ENCODE results near the gene ACOX1. TPM values are rescaled to one million over a fixed set of nuclear protein-coding genes. Genes with fewer than 3 reads are reported as not detected.

Gene ACOX1
- polyA plus RNA-seq, 1 of the 3 experiments (the other 2 are of a cell fraction), result 21.5 TPM

DNA sequence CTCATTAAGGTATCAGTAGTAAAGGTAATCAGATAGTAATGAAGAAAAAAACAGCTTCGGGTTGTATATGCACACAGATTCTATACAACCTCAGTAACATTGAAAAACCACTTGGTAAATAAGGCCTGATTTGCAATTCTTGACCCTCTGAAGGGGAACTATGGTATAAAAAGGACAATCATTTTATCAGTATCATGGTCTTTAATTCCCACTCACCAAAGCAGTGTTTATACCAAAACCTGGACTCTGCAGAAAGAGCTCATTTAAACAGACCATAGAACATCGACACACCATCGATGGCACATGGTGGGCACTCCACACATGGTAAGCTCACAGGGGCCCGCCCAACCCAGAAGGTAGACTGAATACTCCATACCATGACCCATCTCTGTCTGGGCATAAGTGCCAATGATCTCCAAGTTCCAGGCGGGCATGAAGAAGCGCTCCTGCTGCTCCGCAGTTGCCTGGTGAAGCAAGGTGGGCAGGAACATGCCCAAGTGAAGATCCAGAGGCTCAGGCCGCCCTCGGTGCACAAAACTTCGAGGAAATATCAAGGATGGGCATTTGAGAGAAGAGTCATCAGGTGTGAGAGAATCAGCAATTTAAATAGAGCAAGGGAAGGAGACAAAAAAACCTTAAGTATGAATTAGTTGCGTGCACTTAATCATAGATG lies 19.0 kb downstream of the ACOX1 start (continued):
- no peak for TF ChIP-seq EP300 (IDR thresholded peaks at IDR 0.05; ENCODE audit: borderline replicate concordance in 1 of 2, low read depth in 1 of 2, low read length in 1 of 2)

- Histone ChIP-seq H3K9ac (no peak overlapping the region), H3K27me3 (ENCODE audit: insufficient read depth) (no peaks in the 10 kb centered on the region), H3K4me2 (no peak overlapping the region), H3K4me1 (ENCODE audit: control insufficient read depth in 1 of 2, insufficient read depth in 2 of 2, low read depth in 1 of 2, low read length in 1 of 2) (peaks cover 0 to 6% of the 10 kb centered on the region in 2 experiments; a peak in 1 of 4 replicates), H2AFZ (ENCODE audit: low read depth) (no peak overlapping the region), H3K36me3 (replicated peaks in 1 of 2; ENCODE audit: control insufficient read depth in 1 of 2, insufficient read depth in 2 of 2, low read length in 1 of 2) (peaks cover 22 to 42% of the 10 kb centered on the region in 2 experiments), H4K20me1 (ENCODE audit: insufficient read depth) (peaks cover 9% of the 10 kb centered on the region; the same call in 1 of the 2 replicates), H3K79me2 (ENCODE audit: insufficient read depth) (peaks cover 55% of the 10 kb centered on the region), H3K9me2 (no peaks in the 10 kb centered on the region), H3K4me3 (ENCODE audit: low read depth in 2 of 2, low read length in 1 of 2) (no peak overlapping the region), H3K27ac (ENCODE audit: low read depth in 2 of 2, low read length in 1 of 2) (peak overlapping the region in 1 of 2 experiments; percentile 19; a peak in 1 of 4 replicates), H3F3A (replicated peaks; ENCODE audit: insufficient read depth) (peaks cover 3% of the 10 kb centered on the region), H3K9me3 (no peaks in the 10 kb centered on the region)
- TF ChIP-seq RCOR1 (IDR thresholded peaks at IDR 0.05; ENCODE audit: low read length) (no peak), ELF1 (IDR thresholded peaks at IDR 0.05) (no peak), NRF1 (IDR thresholded peaks at IDR 0.05; ENCODE audit: low read depth, low read length) (no peak), POLR2AphosphoS5 (IDR thresholded peaks at IDR 0.05; ENCODE audit: low read depth, low read length) (no peak), EZH2phosphoT487 (IDR thresholded peaks at IDR 0.05; ENCODE audit: borderline replicate concordance, low read depth) (no peak), YY1 (IDR thresholded peaks at IDR 0.05; ENCODE audit: low read depth) (no peak), CHD2 (IDR thresholded peaks at IDR 0.05; ENCODE audit: low read length, partially characterized antibody) (no peak), FOSL2 (IDR thresholded peaks at IDR 0.05; ENCODE audit: borderline replicate concordance, low read depth) (no peak), FOXM1 (IDR thresholded peaks at IDR 0.05; ENCODE audit: low read depth) (no peak), SMC3 (IDR thresholded peaks at IDR 0.05; ENCODE audit: low read depth, low read length) (no peak), GATA2 (CRISPR knock-in tag; IDR thresholded peaks at IDR 0.05) (no peak), RAD21 (IDR thresholded peaks at IDR 0.05; ENCODE audit: low read length) (no peak)
- WGBS (ENCODE audit: low lambda C conversion rate), result 81% methylated on average over 8 of the region's 8 CpGs
- DNase-seq, result no peak
- ChIA-PET POLR2A (interaction anchor here (1.1 kb wide), 1 partner anchor 18 kb away, joined by 3 read pairs; the partner anchor contains the start of gene FBF1), CTCF (interaction anchor here (0.7 to 1.7 kb wide), 7 partner anchors 18 to 325 kb away, joined by 3 to 7 read pairs (median 3); partner anchors contain the start of genes CDK3, FBF1 and SMIM5)
These were observed 19.7 kb downstream of the ACOX1 start for GRCh38 chr17:75959051-75959838.

GRCh38 chr17:75950855-75951554 lies 28.0 kb downstream of the ACOX1 start:
- H3K4me3 ChIP-seq (ENCODE audit: low read depth in 2 of 2, low read length in 1 of 2), result no peak overlapping the region
- H3K9me2 ChIP-seq, result no peaks in the 10 kb centered on the region
- H3K27me3 ChIP-seq (ENCODE audit: insufficient read depth), result no peaks in the 10 kb centered on the region
- H3K36me3 ChIP-seq (replicated peaks in 1 of 2; ENCODE audit: control insufficient read depth in 1 of 2, insufficient read depth in 2 of 2, low read length in 1 of 2), result peaks cover 62 to 86% of the 10 kb centered on the region in 2 experiments
- ChIA-PET CTCF (interaction anchor here (0.8 to 2.2 kb wide), 3 partner anchors 10 to 95 kb away, joined by 3 to 6 read pairs (median 3); partner anchors contain the start of genes FBF1 and WBP2), POLR2A (no interaction called here)
- peaks cover 15% of the 10 kb centered on the region for H3F3A ChIP-seq (replicated peaks; ENCODE audit: insufficient read depth)
- H3K4me2 ChIP-seq, result no peak overlapping the region
- WGBS (ENCODE audit: low lambda C conversion rate), result 90% methylated on average over 8 of the region's 8 CpGs
- H3K9me3 ChIP-seq, result no peaks in the 10 kb centered on the region
- no peaks in the 10 kb centered on the region for H3K79me2 ChIP-seq (ENCODE audit: insufficient read depth)
- no peak overlapping the region for H2AFZ ChIP-seq (ENCODE audit: low read depth)
- no peak overlapping the region for H3K9ac ChIP-seq
- peak overlapping the region in 1 of 2 experiments; percentile 3; a peak in 1 of 4 replicates for H3K27ac ChIP-seq (ENCODE audit: low read depth in 2 of 2, low read length in 1 of 2)
- no peaks in the 10 kb centered on the region for H4K20me1 ChIP-seq (ENCODE audit: insufficient read depth)
- TF ChIP-seq TCF12 (IDR thresholded peaks at IDR 0.05) (peak; percentile 14; the same call in 1 of the 2 replicates), POLR2AphosphoS5 (IDR thresholded peaks at IDR 0.05; ENCODE audit: low read depth, low read length) (no peak)
- DNase-seq, result no peak
- peaks cover 0 to 4% of the 10 kb centered on the region in 2 experiments; a peak in 1 of 4 replicates for H3K4me1 ChIP-seq (ENCODE audit: control insufficient read depth in 1 of 2, insufficient read depth in 2 of 2, low read depth in 1 of 2, low read length in 1 of 2)

Measured in SK-N-SH (cell line).